NCI-H1417 treated with DMSO at 0.1 percent for 48 hours (cell line): Measurements from ENCODE around the gene SMG7.

Experiments used
- DNase-seq: peaks from one replicate; lab custom pipeline; 2025; lab: John Stamatoyannopoulos, UW

The SMG7 gene

DNA sequence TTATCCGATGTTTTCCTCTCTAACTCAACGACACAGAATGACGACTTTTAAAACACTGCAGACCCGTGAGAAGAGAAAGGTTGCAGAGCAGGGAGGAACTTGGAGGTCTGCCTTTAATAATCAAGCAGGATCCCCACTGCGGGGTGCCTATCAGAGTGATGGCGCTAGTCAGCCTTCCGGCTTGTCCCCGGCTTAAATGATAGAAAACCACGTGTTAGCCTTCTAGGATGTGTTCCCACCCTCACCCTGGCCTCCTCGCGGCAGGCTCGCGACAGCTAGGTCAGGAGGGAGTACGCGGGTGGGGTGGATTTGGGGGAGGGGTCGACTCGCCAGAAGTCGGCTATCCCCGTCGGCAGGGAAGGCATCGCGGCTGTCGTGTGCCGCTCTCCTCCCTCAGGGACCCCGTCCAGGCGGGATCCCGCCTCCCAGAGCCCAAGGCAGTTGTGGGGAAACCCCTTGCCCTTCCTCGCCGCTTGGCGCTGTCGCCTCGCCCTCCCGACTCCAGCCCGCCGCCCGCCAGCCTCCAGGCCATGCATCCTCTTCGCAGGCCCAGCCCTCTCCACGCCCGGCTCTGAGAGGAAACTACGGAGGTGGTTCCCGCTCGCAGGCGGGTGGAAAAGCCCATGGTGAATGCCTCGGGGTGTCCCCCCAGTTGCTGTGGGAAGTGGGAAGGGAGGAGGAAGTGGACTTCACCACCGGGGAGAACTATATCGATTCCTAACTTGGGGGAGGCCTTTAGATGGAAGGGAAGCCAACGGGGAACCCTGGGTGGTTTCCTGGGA, 1.1 kb upstream of the SMG7 start:
- peak; percentile 76 for DNase-seq

DNA sequence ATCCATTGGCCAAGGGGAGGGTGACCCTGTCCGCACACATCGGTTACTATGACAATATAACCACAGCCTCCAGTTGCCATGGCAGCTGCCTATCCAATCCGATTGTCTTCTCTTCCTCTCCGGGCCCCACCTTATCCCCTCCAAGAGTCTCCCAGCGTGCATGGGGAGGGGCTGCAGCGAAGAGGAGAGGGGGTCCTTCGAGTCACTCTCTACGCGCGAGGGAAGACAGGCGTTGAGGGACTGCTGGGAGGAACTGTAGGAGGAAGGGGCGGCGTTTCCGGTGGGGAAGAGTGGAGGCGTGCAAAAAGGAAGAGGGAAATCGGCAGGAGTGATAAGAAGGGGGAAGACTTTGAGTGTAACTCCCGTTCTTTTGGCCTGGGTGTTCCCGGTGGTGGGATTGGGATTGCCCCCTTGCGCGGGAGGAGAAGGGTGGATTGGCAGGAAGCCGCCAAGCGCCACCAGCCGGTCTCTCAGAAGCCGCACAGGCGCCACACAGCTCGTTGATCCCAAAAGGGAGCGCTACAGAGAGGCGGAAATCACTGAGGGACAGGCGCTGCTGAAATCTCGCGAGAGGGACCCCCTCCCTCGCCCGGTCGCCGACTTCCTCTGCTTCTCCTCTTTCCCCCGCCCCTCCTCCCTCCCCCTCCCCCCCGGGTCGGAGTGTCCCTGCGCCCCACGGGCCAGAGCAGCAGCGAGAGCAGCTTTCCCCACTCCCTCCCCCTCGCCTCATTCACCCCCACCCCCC, 384 bp upstream of the SMG7 start:
- peak; percentile 91 for DNase-seq

DNA sequence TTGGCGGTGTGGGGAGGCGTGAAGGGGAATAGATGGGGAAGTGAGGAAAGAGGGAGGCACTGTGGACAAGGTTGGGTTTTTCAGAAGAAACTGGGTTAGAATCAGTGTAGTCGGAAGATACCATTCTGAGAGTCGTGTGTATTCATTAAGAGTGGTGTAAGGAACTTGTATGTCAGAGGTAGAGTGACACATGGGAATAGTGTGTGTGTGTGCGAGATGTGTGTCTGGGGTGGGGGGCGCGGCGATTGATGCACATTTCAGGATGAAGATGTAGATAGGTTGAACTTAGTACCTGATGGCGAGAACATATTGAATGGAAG, 878 bp downstream of the SMG7 start:
- no peak for DNase-seq

DNA sequence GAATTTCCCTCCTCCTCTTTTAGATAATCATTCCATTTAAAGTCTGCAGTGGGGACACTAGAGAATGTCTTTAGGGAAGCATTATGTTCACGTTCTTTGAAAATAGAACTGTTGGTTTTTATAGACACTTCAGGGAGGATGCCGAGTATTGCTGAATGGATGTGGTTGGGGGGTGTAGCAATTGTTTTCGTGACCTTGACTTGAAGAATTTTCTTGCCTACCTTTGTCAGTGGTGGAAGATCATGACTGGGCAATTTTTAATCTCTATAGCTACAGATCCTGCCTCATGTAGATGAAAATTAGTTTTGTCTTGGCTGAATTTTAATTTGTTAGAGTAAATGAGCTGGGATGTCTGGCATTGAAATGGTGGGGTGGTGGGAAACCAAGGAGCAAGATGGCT, 3.8 kb downstream of the SMG7 start:
- DNase-seq: no peak

DNA sequence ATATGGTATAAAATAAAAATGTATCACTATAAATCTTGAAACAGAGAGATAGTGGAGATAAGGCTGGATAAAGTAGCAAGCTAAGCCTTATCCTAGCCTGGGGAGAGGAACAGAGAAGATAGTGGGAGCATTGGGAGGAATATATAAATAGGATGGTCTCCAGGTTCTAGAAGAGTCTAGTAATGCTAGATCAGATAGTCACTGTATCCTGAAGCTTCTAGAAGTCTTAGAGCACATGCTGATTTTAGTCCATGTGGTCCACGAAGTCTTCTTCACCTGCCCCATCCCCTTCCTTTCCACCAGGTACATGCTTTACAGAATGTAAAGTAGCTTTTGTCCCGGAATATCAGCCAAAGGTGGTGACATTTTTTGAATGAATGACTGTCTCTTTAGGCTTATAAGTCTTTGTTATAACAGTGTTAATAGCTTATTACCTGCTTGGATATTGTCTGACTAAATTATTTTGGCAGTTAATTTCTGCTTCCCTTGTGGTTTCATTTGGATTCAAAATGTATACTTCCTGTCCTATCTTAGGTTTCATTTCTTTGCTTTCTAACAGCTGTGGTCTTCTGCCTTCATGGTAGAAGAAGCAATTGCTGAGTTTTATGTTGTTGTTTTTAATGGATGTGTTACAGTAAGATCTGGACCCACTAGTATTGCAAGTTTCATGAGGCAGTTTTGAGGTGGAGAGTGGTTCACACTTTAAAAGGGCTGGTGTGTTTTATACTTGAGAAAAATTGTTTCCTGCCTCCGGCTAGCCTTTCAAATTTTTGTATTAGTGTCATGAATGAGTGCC, 5.9 kb downstream of the SMG7 start:
- no peak for DNase-seq

DNA sequence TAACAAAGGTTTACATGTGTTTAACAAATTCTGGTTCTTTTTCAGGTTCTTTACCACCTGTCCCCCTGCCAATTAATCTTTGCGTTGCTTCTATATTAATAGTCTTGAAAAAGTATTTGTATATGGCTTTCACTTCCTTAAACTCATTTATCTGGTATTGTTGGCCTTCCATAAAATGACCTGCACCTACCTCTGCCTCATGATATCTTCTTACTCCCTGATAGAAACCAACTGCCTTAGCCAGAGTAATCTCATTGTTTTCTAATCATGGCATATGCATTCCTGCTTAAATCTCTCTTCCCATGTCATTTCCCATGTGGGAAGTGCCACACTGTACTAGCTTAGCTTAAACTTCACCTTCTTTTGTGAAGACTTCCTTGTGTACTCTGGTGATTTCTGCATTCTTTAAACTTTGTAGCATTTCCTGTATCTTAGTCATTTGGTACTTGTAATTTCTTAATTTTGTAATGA, 8.7 kb downstream of the SMG7 start:
- no peak for DNase-seq

DNA sequence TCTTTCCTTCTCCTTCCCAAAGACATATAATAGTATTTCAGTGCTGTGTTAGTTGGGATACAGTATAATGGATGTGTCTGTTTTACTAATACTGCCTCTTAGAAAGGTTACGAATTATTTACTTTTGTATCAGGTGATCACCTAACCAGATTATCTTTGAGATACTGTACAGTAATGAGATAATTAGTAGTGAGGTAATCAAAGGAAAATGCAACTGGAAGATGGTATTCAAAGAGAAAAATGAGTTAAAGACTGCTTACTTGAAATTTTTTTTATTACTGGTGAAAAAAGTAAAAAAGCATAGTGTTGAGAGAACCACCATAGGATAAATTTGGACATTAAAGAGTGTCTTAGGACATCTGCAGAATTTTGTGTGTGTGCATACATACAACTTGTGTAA, 10.9 kb downstream of the SMG7 start:
- DNase-seq: no peak

DNA sequence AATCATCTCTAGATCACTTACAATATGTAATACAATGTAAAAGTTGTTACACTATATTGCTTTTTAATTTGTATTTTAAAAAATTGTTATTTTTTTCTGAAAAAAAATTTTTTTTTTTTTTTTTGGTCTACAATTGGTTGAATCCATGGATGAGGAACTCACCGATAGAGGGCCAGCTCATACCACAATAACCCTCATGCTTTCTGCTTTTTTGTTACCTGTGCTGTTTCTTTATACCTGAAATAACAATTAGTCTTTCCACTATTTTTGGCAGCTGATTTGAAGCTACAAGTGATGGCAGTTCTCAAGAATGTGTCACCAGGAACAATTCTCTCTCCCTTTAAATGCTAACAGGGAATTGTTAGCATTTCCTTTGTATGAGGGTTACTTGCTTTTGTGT, 12.0 kb downstream of the SMG7 start:
- DNase-seq: no peak

DNA sequence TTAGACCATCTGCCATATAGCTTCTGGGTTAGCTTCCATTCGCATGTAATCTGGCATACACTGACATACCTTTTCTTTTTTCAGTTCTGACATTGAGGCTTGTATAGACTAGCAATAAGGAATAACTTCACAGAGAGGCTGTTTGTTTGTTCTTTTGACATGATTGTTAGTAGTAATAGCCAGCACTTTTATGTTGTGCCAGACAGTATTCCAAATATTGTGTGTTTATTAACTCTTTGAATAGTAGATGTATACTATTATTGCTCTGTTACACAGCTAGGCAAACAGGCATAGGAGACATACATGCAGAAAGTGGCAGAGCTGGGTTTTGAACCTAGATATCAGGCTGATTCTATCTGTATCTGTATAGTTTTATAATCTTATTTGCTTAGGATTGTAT, 12.6 kb downstream of the SMG7 start:
- DNase-seq: no peak

DNA sequence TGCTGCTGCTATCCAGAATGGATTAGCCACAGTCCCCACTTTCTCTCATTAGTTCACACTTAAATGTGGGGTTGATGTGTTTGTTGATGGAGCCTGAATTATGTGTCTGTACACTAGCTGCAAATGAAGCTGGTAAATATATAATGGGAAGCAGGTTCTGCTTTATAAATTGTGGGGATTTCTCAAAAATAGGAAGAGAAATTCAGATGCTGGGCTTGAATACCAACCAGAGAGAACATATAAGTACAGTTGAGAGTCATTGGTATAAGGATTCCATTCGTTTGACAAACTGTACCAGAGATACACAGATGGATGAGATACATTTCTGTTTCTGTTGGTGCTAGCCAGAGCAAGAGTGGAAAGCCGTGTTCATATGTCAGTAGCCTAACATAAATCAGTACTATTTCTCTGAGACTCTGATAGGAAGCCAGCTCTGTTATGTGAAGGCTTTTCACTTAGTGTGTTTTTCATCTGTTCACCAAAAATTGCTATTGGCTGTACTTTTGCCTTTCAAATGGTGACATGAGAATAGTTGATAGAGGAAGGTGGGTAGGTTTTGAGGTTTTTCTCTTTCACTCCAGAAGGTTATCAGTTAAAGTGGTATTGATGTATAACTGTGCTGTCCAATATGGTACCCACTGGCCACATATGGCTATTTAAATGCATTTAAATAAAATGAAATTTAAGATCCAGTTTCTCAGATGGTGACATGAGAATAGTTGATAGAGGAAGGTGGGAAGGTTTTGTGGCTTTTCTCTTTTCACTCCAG, 15.6 kb downstream of the SMG7 start:
- no peak for DNase-seq

DNA sequence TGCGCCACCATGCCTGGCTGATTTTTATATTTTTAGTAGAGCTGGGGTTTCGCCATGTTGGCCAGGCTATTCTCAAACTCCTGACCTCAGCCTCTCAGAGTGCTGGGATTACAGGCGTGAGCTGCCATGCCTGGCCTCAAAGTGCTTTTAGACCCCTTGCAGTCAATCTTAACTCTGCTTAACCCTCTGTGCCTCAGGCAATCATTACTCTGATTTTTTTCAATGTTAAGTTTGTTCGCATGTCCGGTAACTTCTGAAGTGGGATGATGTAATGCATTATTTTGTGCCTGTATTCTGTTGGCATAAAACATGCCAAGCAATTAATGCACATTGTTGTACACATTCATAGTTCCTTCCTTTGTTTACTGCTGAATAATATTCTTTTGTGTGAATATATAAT, 18.6 kb downstream of the SMG7 start:
- no peak for DNase-seq

DNA sequence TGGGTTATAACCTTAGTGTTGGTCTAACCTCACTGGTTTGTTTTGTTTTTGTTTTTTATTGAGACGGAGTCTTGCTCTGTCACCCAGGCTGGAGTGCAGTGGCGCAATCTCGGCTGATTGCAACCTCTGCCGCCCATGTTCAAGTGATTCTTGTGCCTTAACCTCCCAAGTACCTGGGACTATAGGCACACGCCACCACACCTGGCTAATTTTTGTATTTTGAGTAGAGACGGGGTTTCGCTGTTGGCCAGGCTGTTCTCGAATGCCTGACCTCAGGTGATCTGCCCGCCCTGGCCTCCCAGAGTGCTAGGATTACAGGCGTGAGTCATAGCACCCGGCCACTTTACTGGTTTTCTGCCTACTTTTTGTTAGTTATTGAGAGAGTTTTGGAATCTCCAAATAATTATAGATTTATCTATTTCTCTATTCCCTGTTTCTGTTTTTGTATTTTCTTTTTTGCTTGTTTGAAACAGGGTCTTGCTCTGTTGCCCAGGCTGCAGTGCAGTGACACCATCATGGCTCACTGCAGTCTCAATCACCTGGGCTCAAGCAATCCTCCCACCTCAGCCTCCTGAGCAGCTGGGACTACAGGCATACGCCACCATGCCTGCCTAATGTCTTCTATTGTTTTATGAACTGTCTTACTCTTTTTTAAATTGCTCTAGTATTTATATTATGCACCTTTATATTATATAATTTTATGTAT, 21.4 kb downstream of the SMG7 start:
- no peak for DNase-seq

DNA sequence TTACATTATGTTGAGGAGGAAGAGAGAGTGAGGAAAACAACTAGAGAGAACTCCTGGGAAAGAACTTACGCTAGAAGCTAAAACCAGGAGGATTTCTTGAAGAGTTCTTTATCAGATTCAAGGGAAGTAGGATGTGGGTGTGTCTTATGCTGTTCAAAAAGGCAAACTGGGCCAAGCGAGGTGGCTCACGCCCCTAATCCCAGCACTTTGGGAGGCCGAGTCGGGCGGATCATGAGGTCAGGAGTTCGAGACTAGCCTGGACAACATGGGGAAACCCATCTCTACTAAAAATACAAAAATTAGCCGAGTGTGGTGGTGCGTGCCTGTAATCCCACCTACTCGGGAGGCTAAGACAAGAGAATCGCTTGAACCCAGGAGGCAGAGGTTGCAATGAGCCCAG, 23.1 kb downstream of the SMG7 start:
- DNase-seq: no peak

DNA sequence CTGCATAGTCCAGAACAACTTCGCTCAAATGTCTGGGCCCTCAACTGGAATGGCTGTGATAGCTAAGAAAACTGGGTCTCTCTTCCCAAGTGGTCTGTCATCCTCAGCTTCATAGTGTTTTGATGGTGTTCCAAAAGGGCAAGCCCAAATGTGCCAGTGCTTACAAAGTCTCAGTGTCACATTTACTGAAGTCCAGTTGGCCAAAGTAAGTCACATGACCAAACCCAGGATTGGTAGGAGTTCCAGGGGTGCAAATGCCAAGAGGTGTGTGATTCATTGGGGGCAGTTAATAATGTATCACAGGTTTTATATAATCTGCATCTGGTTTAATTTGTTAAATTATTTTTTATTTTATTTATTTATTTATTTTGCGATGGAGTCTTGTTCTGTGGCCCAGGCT, 24.9 kb downstream of the SMG7 start:
- no peak for DNase-seq

DNA sequence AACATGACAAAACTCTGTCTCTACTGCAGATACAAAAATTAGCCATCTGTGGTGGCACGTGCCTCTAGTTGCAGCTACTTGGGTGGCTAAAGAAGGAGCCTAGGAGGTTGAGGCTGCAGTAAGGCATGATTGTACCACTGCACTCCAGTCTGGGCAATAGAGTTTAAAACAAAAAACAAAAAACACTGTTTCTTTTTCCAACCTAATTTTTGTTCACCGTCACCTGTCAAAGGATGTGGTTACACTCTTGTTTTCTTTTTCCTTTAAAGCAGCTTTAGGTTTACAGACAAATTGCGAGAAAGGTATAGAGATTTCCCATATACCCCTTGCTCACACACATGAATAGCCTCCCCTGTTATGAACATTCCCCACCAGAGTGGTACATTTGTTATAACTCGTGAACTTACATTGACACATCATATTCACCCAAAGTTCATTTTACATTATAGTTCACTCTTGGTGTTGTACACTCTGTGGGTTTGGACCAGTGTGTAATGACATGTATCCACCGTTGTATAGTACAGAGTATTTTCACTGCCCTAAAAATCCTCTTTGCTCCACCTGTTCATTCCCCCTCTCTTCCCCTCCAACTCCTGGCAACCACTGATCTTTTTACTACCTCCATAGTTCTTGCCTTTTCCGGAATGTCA, 26.2 kb downstream of the SMG7 start:
- no peak for DNase-seq

DNA sequence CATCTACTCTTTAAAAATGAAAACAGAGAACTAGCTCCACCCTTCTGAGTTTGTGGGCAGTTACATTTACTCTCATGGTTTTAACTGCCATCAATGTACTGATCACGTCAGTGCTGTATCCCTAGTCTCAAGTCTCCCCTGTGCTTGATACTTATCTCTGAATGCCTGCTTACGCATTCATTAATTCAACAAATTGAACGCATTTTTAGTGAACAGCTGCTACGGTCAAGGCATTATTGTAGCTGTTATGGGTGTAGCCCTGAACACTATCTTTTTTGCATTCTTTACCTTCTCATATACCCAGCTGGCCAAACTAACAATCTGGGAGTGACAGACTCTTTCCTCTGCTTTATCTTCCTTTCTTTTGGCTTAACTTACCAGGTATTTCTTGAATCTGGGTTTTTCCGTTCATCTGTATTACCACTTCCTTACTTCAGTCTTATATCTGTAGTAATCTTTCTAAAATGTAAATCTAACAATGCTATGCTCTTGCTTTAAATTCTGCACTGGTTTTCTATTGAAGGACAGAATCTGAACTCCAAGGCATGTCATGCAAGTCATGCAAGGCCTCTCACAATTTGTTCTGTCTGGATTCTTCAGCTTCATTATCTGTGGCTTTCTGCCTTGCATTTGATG, 33.3 kb downstream of the SMG7 start:
- DNase-seq: no peak

DNA sequence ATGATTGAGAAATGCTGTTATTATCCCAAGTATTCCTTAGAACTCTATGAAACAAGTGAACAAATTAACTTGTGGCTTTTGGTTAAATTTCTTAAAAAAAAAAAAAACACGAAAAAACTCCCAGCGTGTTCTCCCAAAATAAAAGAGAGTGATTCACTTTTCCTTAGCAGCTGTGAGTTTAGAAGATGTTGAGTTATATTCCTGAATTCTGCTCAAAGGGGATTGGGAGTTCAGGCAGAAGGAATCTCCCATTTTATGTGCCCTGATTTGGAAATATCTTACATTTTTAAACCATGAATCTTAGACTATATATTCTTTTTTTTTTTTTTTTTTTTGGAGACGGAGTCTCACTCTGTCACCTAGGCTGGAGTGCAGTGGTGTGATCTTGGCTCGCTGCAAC, 34.3 kb downstream of the SMG7 start:
- no peak for DNase-seq

DNA sequence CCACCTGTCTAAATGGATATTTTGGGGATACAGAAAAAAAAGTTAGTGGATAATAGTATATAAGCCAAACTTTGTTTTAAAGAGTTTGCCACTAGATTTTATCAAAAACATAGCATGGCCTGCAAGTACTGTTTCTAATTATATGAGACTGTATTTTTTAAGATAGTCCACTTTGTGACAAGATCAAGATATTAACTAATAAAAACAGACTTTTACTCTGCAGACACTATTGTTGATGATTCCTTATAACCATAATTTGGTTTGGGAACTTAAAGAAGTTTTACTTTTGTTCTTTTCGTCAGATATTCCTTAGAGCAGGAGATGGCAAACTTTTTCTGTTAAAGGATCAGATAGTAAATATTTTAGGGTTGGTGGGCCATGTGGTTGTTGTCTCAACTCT, 36.4 kb downstream of the SMG7 start:
- no peak for DNase-seq

DNA sequence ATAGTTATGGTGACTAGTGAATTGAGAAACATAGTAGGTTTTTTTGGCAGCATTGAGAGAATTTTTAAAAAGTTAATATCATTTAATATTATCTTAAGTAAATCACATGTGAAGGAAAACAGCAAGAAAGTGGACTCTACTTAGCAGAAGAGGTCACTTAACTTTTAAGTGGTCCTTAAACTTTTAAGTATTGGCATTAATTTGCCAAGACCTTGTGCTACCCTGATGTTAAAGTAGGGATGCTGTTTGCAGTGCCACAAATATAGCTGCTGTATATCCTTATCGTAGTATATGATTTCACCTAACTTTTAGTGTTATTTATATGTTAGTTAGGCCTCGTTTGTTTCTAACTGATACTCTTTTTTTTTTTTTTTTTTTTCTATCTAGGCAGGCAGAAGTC, 40.2 kb downstream of the SMG7 start:
- no peak for DNase-seq

DNA sequence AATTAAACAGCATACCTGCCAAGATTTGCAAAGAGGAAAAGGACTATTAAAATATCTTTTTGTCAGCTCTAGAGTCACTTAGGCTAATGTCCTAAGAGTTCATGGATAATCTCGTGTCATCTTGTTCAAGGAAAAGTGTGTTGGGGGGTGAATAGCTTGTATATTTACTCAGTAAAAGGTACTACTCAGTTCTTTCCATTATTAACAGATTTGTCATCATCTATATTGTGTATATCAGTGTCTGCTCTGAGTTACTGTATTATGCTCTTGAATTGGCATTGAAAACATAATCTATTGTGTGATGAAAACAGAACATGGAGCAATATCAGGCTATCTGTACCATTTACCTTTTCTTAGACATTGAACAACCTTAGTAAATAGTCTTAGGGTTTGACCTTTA, 41.9 kb downstream of the SMG7 start:
- no peak for DNase-seq
